CD14-positive monocyte (primary cell): ENCODE data around the gene ZNF440. TPM values are rescaled to one million over a fixed set of nuclear protein-coding genes. Genes with fewer than 3 reads are reported as not detected.
"Not testable (repeated sequence)": the region's sequence is repeated elsewhere in the genome, so short reads cannot be mapped to it uniquely, and the experiment has no call there.

ENCODE experiments used
- DNase-seq, 3 donors: peaks; one replicate each; pipeline ENCODE4 v3.0.0-alpha.2; 2011 to 2022
- H2AFZ ChIP-seq: 2 replicates; pipeline ENCODE4 v1.6.0; 2012; ENCODE audit warnings: mild to moderate bottlenecking, low read depth, low read length, inconsistent platforms; ENCODE audit not compliant: insufficient read depth, poor library complexity, severe bottlenecking
- H3K27ac ChIP-seq, 2 donors: 1 replicate in 1 of 2; 2 replicates in 1 of 2; pipeline ENCODE4 v1.5.1; 2012 to 2013; ENCODE audit warnings: low read length in 2 of 2, control low read depth in 1 of 2, inconsistent platforms in 1 of 2, low read depth in 1 of 2, mild to moderate bottlenecking in 1 of 2
- H3K27me3 ChIP-seq, 2 donors: one replicate each; pipeline versions ENCODE4 v1.6.0 to v1.6.1; 2011 to 2013; ENCODE audit warnings: low read length in 2 of 2; ENCODE audit not compliant: control insufficient read depth in 2 of 2, insufficient read depth in 2 of 2
- H3K36me3 ChIP-seq, 2 donors: replicated peaks in 1 of 2; 1 replicate in 1 of 2; 2 replicates in 1 of 2; pipeline versions ENCODE4 v1.5.1 to v1.6.1; 2012 to 2013; ENCODE audit warnings: low read length in 2 of 2, control low read depth in 1 of 2, inconsistent platforms in 1 of 2, mild to moderate bottlenecking in 1 of 2; ENCODE audit not compliant: insufficient read depth in 2 of 2, control insufficient read depth in 1 of 2
- H3K4me1 ChIP-seq, 2 donors: 1 replicate in 1 of 2; 2 replicates in 1 of 2; pipeline versions ENCODE4 v1.5.1 to v1.6.1; 2012 to 2013; ENCODE audit warnings: low read length in 2 of 2, control low read depth in 1 of 2, inconsistent platforms in 1 of 2, mild to moderate bottlenecking in 1 of 2, moderate library complexity in 1 of 2; ENCODE audit not compliant: insufficient read depth in 2 of 2, control insufficient read depth in 1 of 2
- H3K4me2 ChIP-seq: replicated peaks from 2 replicates; pipeline ENCODE3; 2012; ENCODE audit warnings: low read length, moderate library complexity, mild to moderate bottlenecking; ENCODE audit not compliant: poor library complexity, severe bottlenecking; ENCODE audit errors: extremely low read depth
- H3K4me3 ChIP-seq, 3 experiments: fragments of 200-600 bp in 1 of 3; sonication (generic) in 1 of 3; replicated peaks in 1 of 3; 1 replicate in 2 of 3; 2 replicates in 1 of 3; pipeline ENCODE4 v1.5.1; 2011 to 2013; ENCODE audit warnings: low read length in 3 of 3, mild to moderate bottlenecking in 3 of 3, control low read depth in 2 of 3, low read depth in 2 of 3, inconsistent platforms in 1 of 3, moderate library complexity in 1 of 3
- H3K79me2 ChIP-seq: 2 replicates; pipeline ENCODE4 v1.6.0; 2012; ENCODE audit warnings: mild to moderate bottlenecking, control low read depth, inconsistent platforms, low read length, moderate library complexity; ENCODE audit not compliant: insufficient read depth
- H3K9ac ChIP-seq: 2 replicates; pipeline ENCODE4 v1.6.0; 2017; ENCODE audit warnings: low read length, mild to moderate bottlenecking; ENCODE audit not compliant: insufficient read depth, poor library complexity, severe bottlenecking
- H3K9me3 ChIP-seq, 2 donors: replicated peaks in 1 of 2; 1 replicate in 1 of 2; 2 replicates in 1 of 2; pipeline versions ENCODE4 v1.5.1 to v1.6.1; 2012 to 2013; ENCODE audit warnings: low read length in 2 of 2, control low read depth in 1 of 2; ENCODE audit not compliant: control insufficient read depth in 1 of 2, insufficient read depth in 1 of 2
- H4K20me1 ChIP-seq: 2 replicates; pipeline ENCODE4 v1.6.0; 2012; ENCODE audit warnings: mild to moderate bottlenecking, low read length, control low read depth, moderate library complexity; ENCODE audit not compliant: insufficient read depth
- H3K27ac Mint-ChIP-seq, 7 donors: one replicate each; pipeline ENCODE4 v1.8.0; 2020; ENCODE audit warnings: mild to moderate bottlenecking in 7 of 7, mixed read lengths in 7 of 7, moderate library complexity in 6 of 7, inconsistent platforms in 2 of 7
- H3K27me3 Mint-ChIP-seq, 3 donors: one replicate each; pipeline ENCODE4 v1.8.0; 2021 to 2022; ENCODE audit warnings: low read depth in 3 of 3, mild to moderate bottlenecking in 3 of 3, mixed read lengths in 3 of 3, moderate library complexity in 3 of 3, inconsistent platforms in 1 of 3
- H3K36me3 Mint-ChIP-seq, 2 donors: one replicate each; pipeline ENCODE4 v1.8.0; 2020; ENCODE audit warnings: mixed read lengths in 2 of 2, inconsistent platforms in 1 of 2, mild to moderate bottlenecking in 1 of 2
- H3K4me1 Mint-ChIP-seq: one replicate; pipeline ENCODE4 v1.8.0; 2020; ENCODE audit warnings: mild to moderate bottlenecking, mixed read lengths
- H3K4me3 Mint-ChIP-seq, 2 donors: one replicate each; pipeline ENCODE4 v1.8.0; 2020; ENCODE audit warnings: mild to moderate bottlenecking in 2 of 2, mixed read lengths in 2 of 2, moderate library complexity in 1 of 2
- H3K9me3 Mint-ChIP-seq, 7 donors: one replicate each; pipeline ENCODE4 v1.8.0; 2020 to 2022; ENCODE audit warnings: mixed read lengths in 7 of 7, mild to moderate bottlenecking in 6 of 7, moderate library complexity in 6 of 7, inconsistent platforms in 2 of 7
- CTCF ChIP-seq: fragments of 200-600 bp; IDR thresholded peaks from one replicate; pipeline ENCODE4 v1.8.0; 2022; ENCODE audit warnings: antibody characterized with exemption, mild to moderate bottlenecking
- WGBS: methylation state at CpG from one replicate; pipeline ENCODE4 v1.1.5; 2013; ENCODE audit warnings: missing lambda C conversion rate; ENCODE audit not compliant: insufficient coverage; 5-methylcytosine and 5-hydroxymethylcytosine counted together
- intact Hi-C, 2 donors: fragments of 100-400 bp; cut with micrococcal nuclease; formaldehyde crosslinking; loops; one replicate each; pipeline versions ENCODE4 v1.15.0 to v1.15.1; 2023
- polyA plus RNA-seq, 3 donors: library from polyadenylated mRNA; depleted of rRNA in 1 of 3; unstranded in 2 of 3; stranded (reverse) in 1 of 3; fragments of 300-500 nt in 2 of 3; fragments of >200 nt in 1 of 3; fragmentation: Illumina TruSeq in 2 of 3; gene quantifications; 1 replicate in 2 of 3; 2 replicates in 1 of 3; pipeline ENCODE4 v1.2.3, GENCODE V29; 2012 to 2021

The ZNF440 gene
- polyA plus RNA-seq, 3 donors: 2.4 to 4.1 (median 3.4) TPM

GRCh38 chr19:11821474-11822109, 7.5 kb downstream of the ZNF440 start:
- H3K4me1 Mint-ChIP-seq: peaks cover 13% of the 10 kb centered on the region
- H3K79me2 ChIP-seq: peaks cover 5% of the 10 kb centered on the region
- 94% methylated on average over 4 of the region's 5 CpGs for WGBS
- no peaks in the 10 kb centered on the region for H4K20me1 ChIP-seq
- H3K27ac ChIP-seq: no peak overlapping the region
- H2AFZ ChIP-seq: no peak overlapping the region
- H3K27me3 ChIP-seq: no peaks in the 10 kb centered on the region
- peaks cover 0 to 42% of the 10 kb centered on the region in 2 donors for H3K36me3 ChIP-seq
- H3K4me2 ChIP-seq: no peak overlapping the region
- H3K4me3 Mint-ChIP-seq: no peak overlapping the region
- H3K9me3 ChIP-seq: peaks cover 73 to 78% of the 10 kb centered on the region in 2 donors
- no peaks in the 10 kb centered on the region for H3K4me1 ChIP-seq
- H3K27me3 Mint-ChIP-seq: peaks cover 0 to 2% (median 0%) of the 10 kb centered on the region in 3 donors
- H3K9ac ChIP-seq: no peak overlapping the region
- peaks cover 40 to 82% (median 72%) of the 10 kb centered on the region in 7 donors for H3K9me3 Mint-ChIP-seq
- peak overlapping the region in 2 of 7 donors; percentile 36 to 69 for H3K27ac Mint-ChIP-seq
- peaks cover 29 to 67% of the 10 kb centered on the region in 2 donors for H3K36me3 Mint-ChIP-seq
- H3K4me3 ChIP-seq: no peak overlapping the region
- TF ChIP-seq CTCF: no peak
- DNase-seq: no peak
- intact Hi-C loops: loop anchor here in 1 of 2 donors (5.0 kb wide), 1 partner anchor 34 kb away; no protein-coding TSS in a partner anchor

GRCh38 chr19:11828957-11829876, 15.1 kb downstream of the ZNF440 start:
- DNase-seq, H4K20me1 ChIP-seq, H2AFZ ChIP-seq, H3K4me1 ChIP-seq, H3K4me2 ChIP-seq, H3K4me3 Mint-ChIP-seq, H3K27me3 Mint-ChIP-seq, H3K4me1 Mint-ChIP-seq, H3K9ac ChIP-seq, H3K79me2 ChIP-seq, H3K27ac ChIP-seq, intact Hi-C loops, H3K27me3 ChIP-seq: not testable (repeated sequence)
- WGBS: 100% methylated on average over 2 of the region's 7 CpGs
- Mint-ChIP-seq H3K36me3 (peaks cover 62 to 83% of the 10 kb centered on the region in 2 donors), H3K9me3 (peaks cover 55 to 96% (median 91%) of the 10 kb centered on the region in 7 donors), H3K27ac (peak overlapping the region in 1 of 7 donors; percentile 41)
- H3K36me3 ChIP-seq: peaks cover 30 to 80% of the 10 kb centered on the region in 2 donors
- H3K9me3 ChIP-seq: peaks cover 73 to 91% of the 10 kb centered on the region in 2 donors
- H3K4me3 ChIP-seq: peak overlapping the region in 1 of 3 experiments; percentile 23
